HepG2 (cell line): ENCODE measurements around the gene GPRC5D. TPM values are rescaled to one million over a fixed set of nuclear protein-coding genes. Genes with fewer than 3 reads are reported as not detected.
A peak's percentile ranks its signal among the peaks of the same experiment; 100 is the strongest.

Experiments used
- BCL6 ChIP-seq: IDR thresholded peaks from 2 replicates; pipeline ENCODE4 v1.6.1; 2016; ENCODE audit warnings: missing genetic modification reagents, missing compliant biosample characterization
- FOXC1 ChIP-seq: sonication (generic); formaldehyde crosslinking; IDR thresholded peaks from 2 replicates; pipeline ENCODE4 v1.8.0; 2022; ENCODE audit warnings: mild to moderate bottlenecking, missing genetic modification reagents, borderline replicate concordance
- GZF1 ChIP-seq: sonication (generic); formaldehyde crosslinking; IDR thresholded peaks from 2 replicates; pipeline ENCODE4 v1.5.1; 2020; ENCODE audit warnings: mild to moderate bottlenecking, missing genetic modification reagents
- ISX ChIP-seq: sonication (generic); formaldehyde crosslinking; conservative IDR thresholded peaks from 2 replicates; pipeline ENCODE4 v1.5.0; 2020; ENCODE audit warnings: missing genetic modification reagents
- KDM2A ChIP-seq: sonication (generic); formaldehyde crosslinking; IDR thresholded peaks from 2 replicates; pipeline ENCODE4 v1.4.0; 2020; ENCODE audit warnings: low read depth, missing genetic modification reagents, borderline replicate concordance
- MEIS2 ChIP-seq: sonication (generic); formaldehyde crosslinking; IDR thresholded peaks from 2 replicates; pipeline ENCODE4 v1.9.0; 2021; ENCODE audit warnings: mild to moderate bottlenecking, missing genetic modification reagents
- NCOA1 ChIP-seq: sonication (generic); formaldehyde crosslinking; IDR thresholded peaks from 2 replicates; pipeline ENCODE4 v1.9.0; 2021; ENCODE audit warnings: missing genetic modification reagents
- NFKB2 ChIP-seq: sonication (generic); formaldehyde crosslinking; IDR thresholded peaks from 2 replicates; pipeline ENCODE4 v1.4.0; 2020; ENCODE audit warnings: missing genetic modification reagents, borderline replicate concordance
- REST ChIP-seq, 2 experiments: IDR thresholded peaks; 2 replicates each; pipeline ENCODE4 v1.6.1; 2011 to 2012; ENCODE audit warnings: low read length in 2 of 2, borderline replicate concordance in 1 of 2, low read depth in 1 of 2, mild to moderate bottlenecking in 1 of 2, moderate library complexity in 1 of 2
- SNAI1 ChIP-seq: sonication (generic); formaldehyde crosslinking; IDR thresholded peaks from 2 replicates; pipeline ENCODE4 v1.5.0; 2020; ENCODE audit warnings: mild to moderate bottlenecking, missing genetic modification reagents, borderline replicate concordance
- SSRP1 ChIP-seq: IDR thresholded peaks from 2 replicates; pipeline ENCODE4 v1.6.1; 2016; ENCODE audit warnings: control low read depth
- UBTF ChIP-seq: sonication (generic); formaldehyde crosslinking; IDR thresholded peaks from 2 replicates; pipeline ENCODE4 v1.4.0; 2020; ENCODE audit warnings: mild to moderate bottlenecking, missing genetic modification reagents
- ZBTB46 ChIP-seq: sonication (generic); formaldehyde crosslinking; IDR thresholded peaks from 2 replicates; pipeline ENCODE4 v1.4.0; 2020; ENCODE audit warnings: mild to moderate bottlenecking, missing genetic modification reagents, borderline replicate concordance
- ZBTB8A ChIP-seq: sonication (generic); formaldehyde crosslinking; IDR thresholded peaks from 2 replicates; pipeline ENCODE4 v1.4.0; 2020; ENCODE audit warnings: mild to moderate bottlenecking, low read depth, missing genetic modification reagents, borderline replicate concordance
- ZFP36 ChIP-seq: fragments of 150-350 bp; IDR thresholded peaks from 2 replicates; pipeline ENCODE4 v1.6.1; 2018; ENCODE audit warnings: borderline replicate concordance, low read length, low read depth; ENCODE audit not compliant: partially characterized antibody
- ZMYM2 ChIP-seq: sonication (generic); formaldehyde crosslinking; IDR thresholded peaks from 2 replicates; pipeline ENCODE4 v1.8.0; 2022; ENCODE audit warnings: mild to moderate bottlenecking, missing genetic modification reagents
- ZNF761 ChIP-seq: sonication (generic); formaldehyde crosslinking; conservative IDR thresholded peaks from 2 replicates; pipeline ENCODE4 v1.4.0; 2020; ENCODE audit warnings: mild to moderate bottlenecking, missing genetic modification reagents
- ZNF777 ChIP-seq: sonication (generic); formaldehyde crosslinking; IDR thresholded peaks from 2 replicates; pipeline ENCODE4 v1.4.0; 2020; ENCODE audit warnings: missing genetic modification reagents
- ZNF782 ChIP-seq: sonication (generic); formaldehyde crosslinking; IDR thresholded peaks from 2 replicates; pipeline ENCODE4 v1.4.0; 2020; ENCODE audit warnings: missing genetic modification reagents, mild to moderate bottlenecking, borderline replicate concordance
- polyA plus RNA-seq, 8 experiments: library from polyadenylated mRNA; depleted of rRNA in 3 of 8; stranded (reverse) in 7 of 8; unstranded in 1 of 8; fragments of >200 nt; fragmentation: Illumina TruSeq in 4 of 8; extraction: Trizol in 4 of 8; gene quantifications; 2 replicates each; pipeline versions ENCODE4 v1.2.1 to v1.2.3, GENCODE V29; 2011 to 2016; ENCODE audit warnings: low read depth in 4 of 8, missing spikeins in 1 of 8, mixed read lengths in 1 of 8; ENCODE audit not compliant: insufficient read depth in 1 of 8
- total RNA-seq, 5 experiments: library from RNA; depleted of rRNA; stranded (reverse); fragments of >200 nt; fragmentation: Illumina TruSeq; extraction: Trizol; gene quantifications; 2 replicates each; pipeline ENCODE4 v1.2.3, GENCODE V29; 2016; ENCODE audit warnings: low read depth in 1 of 5

Gene GPRC5D
- total and polyA plus RNA-seq, 2 of the 13 experiments (the other 11 are each of a cell fraction or from before 2014, with no cell fraction given), result not detected

GRCh38 chr12:12891080-12891880 lies 60.7 kb downstream of the GPRC5D start, which contains the start of gene GPRC5A (continued):
- 0 out of 2 replicates have a peak, but pooled peaks have one; percentile 65 for TF ChIP-seq ZNF782
- TF ChIP-seq FOXC1 (CRISPR knock-in tag), result 0 out of 2 replicates have a peak, but pooled peaks have one; percentile 2
- peak; percentile 60 for TF ChIP-seq UBTF
- no peak for TF ChIP-seq ZNF761 (CRISPR knock-in tag)
- 0 out of 2 replicates have a peak, but pooled peaks have one; percentile 13 for TF ChIP-seq KDM2A (CRISPR knock-in tag)
- no peak for TF ChIP-seq GZF1
- no peak for TF ChIP-seq ZBTB46
- TF ChIP-seq ZNF777 (CRISPR knock-in tag), result peak; percentile 74; the same call in 1 of the 2 replicates
- TF ChIP-seq REST (IDR thresholded peaks at IDR 0.05; ENCODE audit: borderline replicate concordance in 1 of 2, low read depth in 1 of 2, low read length in 2 of 2), result peak in 1 of 2 experiments; percentile 26; a peak in 1 of 4 replicates
- no peak for TF ChIP-seq SSRP1 (CRISPR knock-in tag)
- TF ChIP-seq NFKB2 (CRISPR knock-in tag), result no peak
- no peak for TF ChIP-seq ZMYM2 (CRISPR knock-in tag)
- TF ChIP-seq SNAI1 (CRISPR knock-in tag), result no peak
- no peak for TF ChIP-seq ZBTB8A (CRISPR knock-in tag)
- TF ChIP-seq BCL6 (CRISPR knock-in tag), result 0 out of 2 replicates have a peak, but pooled peaks have one; percentile 3
- no peak for TF ChIP-seq ISX (CRISPR knock-in tag)
- no peak for TF ChIP-seq NCOA1
- TF ChIP-seq ZFP36, result no peak
- TF ChIP-seq MEIS2, result no peak
